Measurements from ENCODE around the gene GSTCD. TPM values are rescaled to one million over a fixed set of nuclear protein-coding genes. Genes with fewer than 3 reads are reported as not detected.

The GSTCD gene
- total and polyA plus RNA-seq, 2 experiments from 2014 or later: 11.3 to 39.1 TPM

DNA sequence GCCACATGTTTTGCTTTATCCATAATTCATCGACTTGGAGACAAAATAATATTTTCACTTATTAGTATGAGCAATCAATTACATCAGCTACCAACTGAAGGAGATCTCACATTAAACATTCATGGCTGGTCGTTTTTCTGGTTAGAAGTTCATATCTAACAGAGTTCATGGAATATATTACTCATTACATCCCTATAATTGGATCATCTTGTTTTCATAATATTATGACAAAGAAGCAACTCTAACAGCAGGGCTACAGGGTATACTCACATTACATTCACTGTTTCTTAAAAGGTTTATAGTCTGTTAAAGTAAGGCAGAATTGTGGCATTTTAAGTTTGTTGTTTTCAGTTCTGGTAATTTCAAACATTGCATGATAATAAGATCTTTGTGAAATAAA is 33.0 kb downstream of the GSTCD start (continued):
- TF ChIP-seq, protein P1, sequence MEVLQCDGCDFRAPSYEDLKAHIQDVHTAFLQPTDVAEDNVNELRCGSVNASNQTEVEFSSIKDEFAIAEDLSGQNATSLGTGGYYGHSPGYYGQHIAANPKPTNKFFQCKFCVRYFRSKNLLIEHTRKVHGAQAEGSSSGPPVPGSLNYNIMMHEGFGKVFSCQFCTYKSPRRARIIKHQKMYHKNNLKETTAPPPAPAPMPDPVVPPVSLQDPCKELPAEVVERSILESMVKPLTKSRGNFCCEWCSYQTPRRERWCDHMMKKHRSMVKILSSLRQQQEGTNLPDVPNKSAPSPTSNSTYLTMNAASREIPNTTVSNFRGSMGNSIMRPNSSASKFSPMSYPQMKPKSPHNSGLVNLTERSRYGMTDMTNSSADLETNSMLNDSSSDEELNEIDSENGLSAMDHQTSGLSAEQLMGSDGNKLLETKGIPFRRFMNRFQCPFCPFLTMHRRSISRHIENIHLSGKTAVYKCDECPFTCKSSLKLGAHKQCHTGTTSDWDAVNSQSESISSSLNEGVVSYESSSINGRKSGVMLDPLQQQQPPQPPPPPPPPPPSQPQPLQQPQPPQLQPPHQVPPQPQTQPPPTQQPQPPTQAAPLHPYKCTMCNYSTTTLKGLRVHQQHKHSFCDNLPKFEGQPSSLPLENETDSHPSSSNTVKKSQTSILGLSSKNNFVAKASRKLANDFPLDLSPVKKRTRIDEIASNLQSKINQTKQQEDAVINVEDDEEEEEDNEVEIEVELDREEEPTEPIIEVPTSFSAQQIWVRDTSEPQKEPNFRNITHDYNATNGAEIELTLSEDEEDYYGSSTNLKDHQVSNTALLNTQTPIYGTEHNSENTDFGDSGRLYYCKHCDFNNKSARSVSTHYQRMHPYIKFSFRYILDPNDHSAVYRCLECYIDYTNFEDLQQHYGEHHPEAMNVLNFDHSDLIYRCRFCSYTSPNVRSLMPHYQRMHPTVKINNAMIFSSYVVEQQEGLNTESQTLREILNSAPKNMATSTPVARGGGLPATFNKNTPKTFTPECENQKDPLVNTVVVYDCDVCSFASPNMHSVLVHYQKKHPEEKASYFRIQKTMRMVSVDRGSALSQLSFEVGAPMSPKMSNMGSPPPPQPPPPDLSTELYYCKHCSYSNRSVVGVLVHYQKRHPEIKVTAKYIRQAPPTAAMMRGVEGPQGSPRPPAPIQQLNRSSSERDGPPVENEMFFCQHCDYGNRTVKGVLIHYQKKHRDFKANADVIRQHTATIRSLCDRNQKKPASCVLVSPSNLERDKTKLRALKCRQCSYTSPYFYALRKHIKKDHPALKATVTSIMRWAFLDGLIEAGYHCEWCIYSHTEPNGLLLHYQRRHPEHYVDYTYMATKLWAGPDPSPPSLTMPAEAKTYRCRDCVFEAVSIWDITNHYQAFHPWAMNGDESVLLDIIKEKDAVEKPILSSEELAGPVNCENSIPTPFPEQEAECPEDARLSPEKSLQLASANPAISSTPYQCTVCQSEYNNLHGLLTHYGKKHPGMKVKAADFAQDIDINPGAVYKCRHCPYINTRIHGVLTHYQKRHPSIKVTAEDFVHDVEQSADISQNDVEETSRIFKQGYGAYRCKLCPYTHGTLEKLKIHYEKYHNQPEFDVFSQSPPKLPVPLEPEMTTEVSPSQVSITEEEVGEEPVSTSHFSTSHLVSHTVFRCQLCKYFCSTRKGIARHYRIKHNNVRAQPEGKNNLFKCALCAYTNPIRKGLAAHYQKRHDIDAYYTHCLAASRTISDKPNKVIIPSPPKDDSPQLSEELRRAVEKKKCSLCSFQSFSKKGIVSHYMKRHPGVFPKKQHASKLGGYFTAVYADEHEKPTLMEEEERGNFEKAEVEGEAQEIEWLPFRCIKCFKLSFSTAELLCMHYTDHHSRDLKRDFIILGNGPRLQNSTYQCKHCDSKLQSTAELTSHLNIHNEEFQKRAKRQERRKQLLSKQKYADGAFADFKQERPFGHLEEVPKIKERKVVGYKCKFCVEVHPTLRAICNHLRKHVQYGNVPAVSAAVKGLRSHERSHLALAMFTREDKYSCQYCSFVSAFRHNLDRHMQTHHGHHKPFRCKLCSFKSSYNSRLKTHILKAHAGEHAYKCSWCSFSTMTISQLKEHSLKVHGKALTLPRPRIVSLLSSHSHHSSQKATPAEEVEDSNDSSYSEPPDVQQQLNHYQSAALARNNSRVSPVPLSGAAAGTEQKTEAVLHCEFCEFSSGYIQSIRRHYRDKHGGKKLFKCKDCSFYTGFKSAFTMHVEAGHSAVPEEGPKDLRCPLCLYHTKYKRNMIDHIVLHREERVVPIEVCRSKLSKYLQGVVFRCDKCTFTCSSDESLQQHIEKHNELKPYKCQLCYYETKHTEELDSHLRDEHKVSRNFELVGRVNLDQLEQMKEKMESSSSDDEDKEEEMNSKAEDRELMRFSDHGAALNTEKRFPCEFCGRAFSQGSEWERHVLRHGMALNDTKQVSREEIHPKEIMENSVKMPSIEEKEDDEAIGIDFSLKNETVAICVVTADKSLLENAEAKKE (CRISPR knock-in tag; IDR thresholded peaks at IDR 0.05): no peak
- TF ChIP-seq EZH2 (IDR thresholded peaks at IDR 0.05; ENCODE audit: low read depth, unreplicated experiment): no peak
- no peak for TF ChIP-seq EZH2phosphoT487 (IDR thresholded peaks at IDR 0.05; ENCODE audit: unreplicated experiment)
- TF ChIP-seq, protein P2, sequence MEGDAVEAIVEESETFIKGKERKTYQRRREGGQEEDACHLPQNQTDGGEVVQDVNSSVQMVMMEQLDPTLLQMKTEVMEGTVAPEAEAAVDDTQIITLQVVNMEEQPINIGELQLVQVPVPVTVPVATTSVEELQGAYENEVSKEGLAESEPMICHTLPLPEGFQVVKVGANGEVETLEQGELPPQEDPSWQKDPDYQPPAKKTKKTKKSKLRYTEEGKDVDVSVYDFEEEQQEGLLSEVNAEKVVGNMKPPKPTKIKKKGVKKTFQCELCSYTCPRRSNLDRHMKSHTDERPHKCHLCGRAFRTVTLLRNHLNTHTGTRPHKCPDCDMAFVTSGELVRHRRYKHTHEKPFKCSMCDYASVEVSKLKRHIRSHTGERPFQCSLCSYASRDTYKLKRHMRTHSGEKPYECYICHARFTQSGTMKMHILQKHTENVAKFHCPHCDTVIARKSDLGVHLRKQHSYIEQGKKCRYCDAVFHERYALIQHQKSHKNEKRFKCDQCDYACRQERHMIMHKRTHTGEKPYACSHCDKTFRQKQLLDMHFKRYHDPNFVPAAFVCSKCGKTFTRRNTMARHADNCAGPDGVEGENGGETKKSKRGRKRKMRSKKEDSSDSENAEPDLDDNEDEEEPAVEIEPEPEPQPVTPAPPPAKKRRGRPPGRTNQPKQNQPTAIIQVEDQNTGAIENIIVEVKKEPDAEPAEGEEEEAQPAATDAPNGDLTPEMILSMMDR (conservative IDR thresholded peaks at IDR 0.05; ENCODE audit: low read depth in 2 of 2): no peak
- no peak for TF ChIP-seq CREB1 (CRISPR knock-in tag; IDR thresholded peaks at IDR 0.05; ENCODE audit: low read depth)
- TF ChIP-seq, protein P3, sequence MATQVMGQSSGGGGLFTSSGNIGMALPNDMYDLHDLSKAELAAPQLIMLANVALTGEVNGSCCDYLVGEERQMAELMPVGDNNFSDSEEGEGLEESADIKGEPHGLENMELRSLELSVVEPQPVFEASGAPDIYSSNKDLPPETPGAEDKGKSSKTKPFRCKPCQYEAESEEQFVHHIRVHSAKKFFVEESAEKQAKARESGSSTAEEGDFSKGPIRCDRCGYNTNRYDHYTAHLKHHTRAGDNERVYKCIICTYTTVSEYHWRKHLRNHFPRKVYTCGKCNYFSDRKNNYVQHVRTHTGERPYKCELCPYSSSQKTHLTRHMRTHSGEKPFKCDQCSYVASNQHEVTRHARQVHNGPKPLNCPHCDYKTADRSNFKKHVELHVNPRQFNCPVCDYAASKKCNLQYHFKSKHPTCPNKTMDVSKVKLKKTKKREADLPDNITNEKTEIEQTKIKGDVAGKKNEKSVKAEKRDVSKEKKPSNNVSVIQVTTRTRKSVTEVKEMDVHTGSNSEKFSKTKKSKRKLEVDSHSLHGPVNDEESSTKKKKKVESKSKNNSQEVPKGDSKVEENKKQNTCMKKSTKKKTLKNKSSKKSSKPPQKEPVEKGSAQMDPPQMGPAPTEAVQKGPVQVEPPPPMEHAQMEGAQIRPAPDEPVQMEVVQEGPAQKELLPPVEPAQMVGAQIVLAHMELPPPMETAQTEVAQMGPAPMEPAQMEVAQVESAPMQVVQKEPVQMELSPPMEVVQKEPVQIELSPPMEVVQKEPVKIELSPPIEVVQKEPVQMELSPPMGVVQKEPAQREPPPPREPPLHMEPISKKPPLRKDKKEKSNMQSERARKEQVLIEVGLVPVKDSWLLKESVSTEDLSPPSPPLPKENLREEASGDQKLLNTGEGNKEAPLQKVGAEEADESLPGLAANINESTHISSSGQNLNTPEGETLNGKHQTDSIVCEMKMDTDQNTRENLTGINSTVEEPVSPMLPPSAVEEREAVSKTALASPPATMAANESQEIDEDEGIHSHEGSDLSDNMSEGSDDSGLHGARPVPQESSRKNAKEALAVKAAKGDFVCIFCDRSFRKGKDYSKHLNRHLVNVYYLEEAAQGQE (IDR thresholded peaks at IDR 0.05; ENCODE audit: unreplicated experiment): no peak

Measured in GM23338 (cell line).